ENCODE results near the gene WDR17. TPM values are rescaled to one million over a fixed set of nuclear protein-coding genes. Genes with fewer than 3 reads are reported as not detected.

Gene WDR17
- total RNA-seq, 1 donor from 2014 or later = 3.7 TPM

DNA sequence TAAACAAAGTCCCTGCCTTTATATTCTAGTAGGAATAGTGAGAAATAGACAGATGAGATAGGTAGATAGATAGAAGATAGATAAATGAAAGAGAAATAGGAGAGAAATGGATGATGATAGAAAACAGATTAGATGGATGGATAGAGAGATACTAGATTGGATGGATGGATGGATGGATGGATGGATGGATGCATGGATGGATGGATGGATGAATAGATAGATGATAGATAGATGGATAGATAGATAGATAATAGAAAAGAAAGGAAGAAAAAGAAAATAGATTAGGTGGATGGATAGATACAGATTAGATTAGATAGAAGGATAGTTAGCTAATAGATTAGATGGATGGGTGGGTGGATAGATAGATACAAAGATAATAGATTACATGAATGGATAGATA lies 33.2 kb upstream of the WDR17 start:
- DNase-seq (ENCODE audit: low read depth) = no peak
- Histone ChIP-seq H3K36me3 (ENCODE audit: control insufficient read depth, insufficient read depth, low read length) (no peaks in the 10 kb centered on the region), H3K27me3 (ENCODE audit: control insufficient read depth, insufficient read depth, low read length) (no peaks in the 10 kb centered on the region), H3K4me3 (ENCODE audit: low read depth, low read length) (no peak overlapping the region)
- TF ChIP-seq, protein P1, sequence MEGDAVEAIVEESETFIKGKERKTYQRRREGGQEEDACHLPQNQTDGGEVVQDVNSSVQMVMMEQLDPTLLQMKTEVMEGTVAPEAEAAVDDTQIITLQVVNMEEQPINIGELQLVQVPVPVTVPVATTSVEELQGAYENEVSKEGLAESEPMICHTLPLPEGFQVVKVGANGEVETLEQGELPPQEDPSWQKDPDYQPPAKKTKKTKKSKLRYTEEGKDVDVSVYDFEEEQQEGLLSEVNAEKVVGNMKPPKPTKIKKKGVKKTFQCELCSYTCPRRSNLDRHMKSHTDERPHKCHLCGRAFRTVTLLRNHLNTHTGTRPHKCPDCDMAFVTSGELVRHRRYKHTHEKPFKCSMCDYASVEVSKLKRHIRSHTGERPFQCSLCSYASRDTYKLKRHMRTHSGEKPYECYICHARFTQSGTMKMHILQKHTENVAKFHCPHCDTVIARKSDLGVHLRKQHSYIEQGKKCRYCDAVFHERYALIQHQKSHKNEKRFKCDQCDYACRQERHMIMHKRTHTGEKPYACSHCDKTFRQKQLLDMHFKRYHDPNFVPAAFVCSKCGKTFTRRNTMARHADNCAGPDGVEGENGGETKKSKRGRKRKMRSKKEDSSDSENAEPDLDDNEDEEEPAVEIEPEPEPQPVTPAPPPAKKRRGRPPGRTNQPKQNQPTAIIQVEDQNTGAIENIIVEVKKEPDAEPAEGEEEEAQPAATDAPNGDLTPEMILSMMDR (IDR thresholded peaks at IDR 0.05; ENCODE audit: insufficient read depth, low read length, poor library complexity, severe bottlenecking) = no peak

DNA sequence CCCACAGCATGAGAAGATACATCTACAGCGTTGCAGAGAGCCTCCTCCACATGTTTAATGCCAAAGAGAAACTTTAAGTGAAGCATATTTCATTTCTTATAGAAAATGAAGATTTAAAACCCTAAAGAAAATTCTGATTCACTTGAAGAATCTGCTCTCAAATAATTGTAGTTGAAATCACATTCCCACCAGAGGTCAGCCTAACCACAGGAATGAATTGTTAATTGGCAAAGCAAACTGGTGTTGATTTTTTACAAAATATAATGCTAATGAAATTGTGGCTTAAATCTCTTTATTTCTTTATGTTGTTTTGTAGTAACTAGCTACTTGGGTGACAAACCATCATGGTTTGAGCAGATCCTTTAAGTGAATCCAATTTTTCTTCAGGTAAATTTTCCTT lies 31.1 kb upstream of the WDR17 start:
- TF ChIP-seq, protein P1 (IDR thresholded peaks at IDR 0.05; ENCODE audit: insufficient read depth, low read length, poor library complexity, severe bottlenecking) = peak; percentile 10
- H3K27me3 ChIP-seq (ENCODE audit: control insufficient read depth, insufficient read depth, low read length) = no peaks in the 10 kb centered on the region
- H3K4me3 ChIP-seq (ENCODE audit: low read depth, low read length) = no peak overlapping the region
- no peaks in the 10 kb centered on the region for H3K36me3 ChIP-seq (ENCODE audit: control insufficient read depth, insufficient read depth, low read length)
- DNase-seq (ENCODE audit: low read depth) = peak; percentile 16

DNA sequence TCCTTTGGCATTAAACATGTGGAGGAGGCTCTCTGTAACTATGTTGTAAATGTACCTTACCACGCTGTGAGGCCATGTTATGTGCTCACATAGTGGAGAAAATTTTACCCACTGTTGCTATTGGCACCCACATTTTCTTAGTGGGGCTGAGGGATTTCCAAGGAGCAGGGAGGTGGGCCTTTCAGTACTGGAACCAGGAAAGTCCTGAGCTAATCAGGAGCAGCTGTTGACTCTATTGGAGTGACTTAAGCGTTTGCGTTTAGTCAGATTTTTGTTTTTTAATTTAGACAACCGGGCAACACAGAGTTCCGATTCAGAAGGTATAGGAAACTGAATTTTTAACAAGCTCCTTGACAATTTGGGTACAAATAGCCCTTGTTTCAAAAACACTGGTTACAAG lies 30.7 kb upstream of the WDR17 start:
- H3K27me3 ChIP-seq (ENCODE audit: control insufficient read depth, insufficient read depth, low read length) = no peaks in the 10 kb centered on the region
- H3K36me3 ChIP-seq (ENCODE audit: control insufficient read depth, insufficient read depth, low read length) = no peaks in the 10 kb centered on the region
- no peak overlapping the region for H3K4me3 ChIP-seq (ENCODE audit: low read depth, low read length)
- DNase-seq (ENCODE audit: low read depth) = no peak
- TF ChIP-seq, protein P1 (IDR thresholded peaks at IDR 0.05; ENCODE audit: insufficient read depth, low read length, poor library complexity, severe bottlenecking) = no peak

DNA sequence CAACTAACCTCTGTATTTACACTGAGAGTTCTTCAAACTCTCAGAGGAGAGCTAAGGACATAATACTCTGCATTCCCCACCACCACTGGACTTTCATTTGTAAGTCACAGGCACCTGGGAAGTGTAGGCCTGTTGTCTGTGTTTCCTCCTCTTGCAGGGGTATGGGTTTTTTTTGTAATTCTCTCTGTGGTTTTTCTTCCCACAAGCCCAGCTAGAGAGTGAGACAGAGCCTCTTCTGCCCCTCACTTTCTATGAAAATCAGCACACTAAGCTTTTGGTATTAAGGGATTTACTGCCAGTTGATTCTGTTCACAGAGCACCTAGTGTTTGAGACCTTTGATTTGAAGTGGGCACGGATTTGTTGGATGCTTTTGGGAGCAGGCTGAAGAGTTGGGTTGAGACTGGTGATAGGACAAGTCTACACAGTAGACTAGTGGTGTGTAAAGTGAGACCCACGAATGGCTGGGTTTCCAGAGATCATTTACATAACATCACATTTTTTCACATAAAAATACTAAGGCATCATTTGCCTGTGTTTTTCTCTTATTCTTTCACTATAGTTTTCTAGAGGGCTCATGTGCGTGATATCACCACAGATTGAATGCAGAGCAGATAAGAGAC lies 28.9 kb upstream of the WDR17 start:
- no peaks in the 10 kb centered on the region for H3K27me3 ChIP-seq (ENCODE audit: control insufficient read depth, insufficient read depth, low read length)
- TF ChIP-seq, protein P1 (IDR thresholded peaks at IDR 0.05; ENCODE audit: insufficient read depth, low read length, poor library complexity, severe bottlenecking) = no peak
- DNase-seq (ENCODE audit: low read depth) = no peak
- H3K4me3 ChIP-seq (ENCODE audit: low read depth, low read length) = no peak overlapping the region
- H3K36me3 ChIP-seq (ENCODE audit: control insufficient read depth, insufficient read depth, low read length) = no peaks in the 10 kb centered on the region

DNA sequence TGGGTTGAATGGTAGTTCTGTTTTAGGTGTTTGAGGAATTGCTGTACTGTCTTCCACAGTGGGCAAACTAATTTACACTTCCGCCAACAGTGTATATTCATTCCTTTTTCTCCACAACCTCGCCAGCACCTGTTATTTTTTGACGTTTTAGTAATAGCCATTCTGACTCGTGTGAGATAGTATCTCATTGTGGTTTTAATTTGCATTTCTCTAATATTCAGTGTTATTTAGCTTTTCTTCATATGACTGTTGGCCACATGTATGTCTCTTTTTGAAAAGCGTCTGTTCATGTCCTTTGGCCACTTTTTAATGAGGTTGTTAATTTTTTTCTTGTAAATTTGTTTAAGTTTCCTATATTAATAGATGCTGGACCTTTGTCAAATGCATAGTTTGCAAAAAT lies 26.9 kb upstream of the WDR17 start:
- Histone ChIP-seq H3K27me3 (ENCODE audit: control insufficient read depth, insufficient read depth, low read length) (no peaks in the 10 kb centered on the region), H3K4me3 (ENCODE audit: low read depth, low read length) (no peak overlapping the region), H3K36me3 (ENCODE audit: control insufficient read depth, insufficient read depth, low read length) (no peaks in the 10 kb centered on the region)
- no peak for DNase-seq (ENCODE audit: low read depth)
- TF ChIP-seq, protein P1 (IDR thresholded peaks at IDR 0.05; ENCODE audit: insufficient read depth, low read length, poor library complexity, severe bottlenecking) = no peak

DNA sequence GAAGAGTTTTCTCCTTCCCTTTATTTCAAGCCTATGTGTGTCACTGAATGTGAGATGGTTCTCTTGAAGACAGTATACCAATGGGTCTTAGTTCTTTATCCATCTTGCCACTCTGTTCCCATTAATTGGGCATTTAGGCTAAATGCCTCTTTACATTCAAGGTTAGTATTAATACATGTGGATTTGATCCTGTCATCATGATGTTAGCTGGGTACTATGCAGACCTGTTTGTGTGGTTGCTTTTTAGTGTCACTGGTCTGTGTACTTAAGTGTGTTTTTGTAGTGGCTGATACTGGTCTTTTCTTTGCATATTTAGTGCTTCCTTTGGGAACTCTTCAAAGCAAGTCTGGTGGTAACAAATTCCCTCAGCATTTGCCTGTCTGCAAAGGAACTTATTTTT lies 23.4 kb upstream of the WDR17 start:
- no peaks in the 10 kb centered on the region for H3K36me3 ChIP-seq (ENCODE audit: control insufficient read depth, insufficient read depth, low read length)
- no peak overlapping the region for H3K4me3 ChIP-seq (ENCODE audit: low read depth, low read length)
- no peaks in the 10 kb centered on the region for H3K27me3 ChIP-seq (ENCODE audit: control insufficient read depth, insufficient read depth, low read length)
- no peak for DNase-seq (ENCODE audit: low read depth)
- TF ChIP-seq, protein P1 (IDR thresholded peaks at IDR 0.05; ENCODE audit: insufficient read depth, low read length, poor library complexity, severe bottlenecking) = no peak
